ENCODE measurements around the gene MAMLD1. TPM values are rescaled to one million over a fixed set of nuclear protein-coding genes. Genes with fewer than 3 reads are reported as not detected.

MAMLD1 gene
- total RNA-seq, 4 donors from 2014 or later = 0.20 to 1.2 (median 0.95) TPM; not detected in 1

- no peak overlapping the region for H3K27ac ChIP-seq
- TF ChIP-seq POLR2A (IDR thresholded peaks at IDR 0.05) (no peak), POLR2AphosphoS5 (IDR thresholded peaks at IDR 0.05) (no peak), EP300 (IDR thresholded peaks at IDR 0.05; ENCODE audit: low read depth) (no peak), CTCF (IDR thresholded peaks at IDR 0.05) (no peak)
- intact Hi-C loops (cut with DNase I; ENCODE audit: low total_unique reads) = no loop called here
- no peak overlapping the region for H3K4me3 ChIP-seq
- no peaks in the 10 kb centered on the region for H3K36me3 ChIP-seq
- no peaks in the 10 kb centered on the region for H3K9me3 ChIP-seq
- H3K4me1 ChIP-seq = peaks cover 0 to 18% (median 6%) of the 10 kb centered on the region in 4 donors
- in situ Hi-C loops (cut with MboI; ENCODE audit: low pct_ligation_motif_present in 1 of 4, low pct_unique_long_range_greater_than_20kb in 1 of 4, low sequenced_read_pairs in 3 of 4) = no loop called here
- 49% methylated on average over 2 of the region's 2 CpGs; no CpG with 5 or more reads in 1 of the 2 donors for WGBS, 2 donors (ENCODE audit: low coverage in 1 of 2)
- H3K27me3 ChIP-seq = no peaks in the 10 kb centered on the region
- no peak for DNase-seq
Measured at GRCh38 chrX:150548684-150549083, 185.6 kb downstream of the MAMLD1 start.

- no peak for DNase-seq
- peaks cover 0 to 10% (median 4%) of the 10 kb centered on the region in 4 donors for H3K4me1 ChIP-seq
- H3K9me3 ChIP-seq = no peaks in the 10 kb centered on the region
- in situ Hi-C loops (cut with MboI; ENCODE audit: low pct_ligation_motif_present in 1 of 4, low pct_unique_long_range_greater_than_20kb in 1 of 4, low sequenced_read_pairs in 3 of 4) = no loop called here
- no peaks in the 10 kb centered on the region for H3K36me3 ChIP-seq
- TF ChIP-seq EP300 (IDR thresholded peaks at IDR 0.05; ENCODE audit: low read depth) = no peak
- H3K27ac ChIP-seq = no peak overlapping the region
- WGBS, 2 donors (ENCODE audit: low coverage in 1 of 2) = 88% methylated on average over 3 of the region's 3 CpGs; no CpG with 5 or more reads in 1 of the 2 donors
- H3K27me3 ChIP-seq = no peaks in the 10 kb centered on the region
- no peak overlapping the region for H3K4me3 ChIP-seq
- intact Hi-C loops (cut with DNase I; ENCODE audit: low total_unique reads) = no loop called here
Measured at GRCh38 chrX:150551963-150552362, 188.8 kb downstream of the MAMLD1 start.

GRCh38 chrX:150558424-150558823, 195.3 kb downstream of the MAMLD1 start:
- Histone ChIP-seq H3K27ac (no peak overlapping the region), H3K36me3 (no peaks in the 10 kb centered on the region), H3K4me1 (no peaks in the 10 kb centered on the region), H3K27me3 (no peaks in the 10 kb centered on the region), H3K4me3 (no peak overlapping the region), H3K9me3 (no peaks in the 10 kb centered on the region)
- DNase-seq = no peak
- in situ Hi-C loops (cut with MboI; ENCODE audit: low pct_ligation_motif_present in 1 of 4, low pct_unique_long_range_greater_than_20kb in 1 of 4, low sequenced_read_pairs in 3 of 4) = no loop called here
- intact Hi-C loops (cut with DNase I; ENCODE audit: low total_unique reads) = no loop called here
- WGBS, 2 donors (ENCODE audit: low coverage in 1 of 2) = 58% methylated on average over 7 of the region's 7 CpGs; no CpG with 5 or more reads in 1 of the 2 donors
- TF ChIP-seq CTCF (IDR thresholded peaks at IDR 0.05) = no peak

Other genes with a start within 250 kb of the MAMLD1 start
- 10 to 100 TPM; 12.7 to 73.2 (median 44.7) TPM for gene MTM1, start 205.3 kb downstream of the MAMLD1 start, total RNA-seq

All from transverse colon (tissue), 4 donors.